ENCODE measurements around the gene CDH13. TPM values are rescaled to one million over a fixed set of nuclear protein-coding genes. Genes with fewer than 3 reads are reported as not detected.

CDH13 gene
- total RNA-seq, 2 donors from 2014 or later: 2.9 TPM; not detected in 1

GRCh38 chr16:82629441-82630027 lies 2.8 kb downstream of the CDH13 start:
- no peak overlapping the region for H3K4me3 ChIP-seq
- H3K9me3 ChIP-seq: no peaks in the 10 kb centered on the region
- TF ChIP-seq POLR2A (IDR thresholded peaks at IDR 0.05): no peak
- TF ChIP-seq CTCF (IDR thresholded peaks at IDR 0.05): no peak
- no peak for DNase-seq
- intact Hi-C loops (cut with DNase I): no loop called here
- ATAC-seq: no peak
- 31 to 36% methylated on average over 8 of the region's 8 CpGs for WGBS, 2 donors
- no peak overlapping the region for H3K27ac ChIP-seq
- H3K27me3 ChIP-seq: peaks cover 0 to 22% of the 10 kb centered on the region in 2 donors
- H3K36me3 ChIP-seq (replicated peaks in 1 of 2; ENCODE audit: insufficient read depth in 1 of 2, low read depth in 2 of 2): no peaks in the 10 kb centered on the region
- H3K4me1 ChIP-seq: peaks cover 14% of the 10 kb centered on the region

- Histone ChIP-seq H3K4me3 (no peak overlapping the region), H3K9me3 (no peaks in the 10 kb centered on the region), H3K27ac (no peak overlapping the region), H3K27me3 (peaks cover 0 to 22% of the 10 kb centered on the region in 2 donors), H3K36me3 (replicated peaks in 1 of 2; ENCODE audit: insufficient read depth in 1 of 2, low read depth in 2 of 2) (no peaks in the 10 kb centered on the region), H3K4me1 (peaks cover 14% of the 10 kb centered on the region)
- TF ChIP-seq CTCF (IDR thresholded peaks at IDR 0.05): no peak
- ATAC-seq: no peak
- intact Hi-C loops (cut with DNase I): no loop called here
- 35 to 64% methylated on average over 2 of the region's 2 CpGs for WGBS, 2 donors
- DNase-seq: no peak
These were observed 3.5 kb downstream of the CDH13 start for GRCh38 chr16:82630219-82630618.

GRCh38 chr16:82630688-82631087 lies 3.9 kb downstream of the CDH13 start:
- TF ChIP-seq POLR2A (IDR thresholded peaks at IDR 0.05): no peak
- no peak for TF ChIP-seq CTCF (IDR thresholded peaks at IDR 0.05)
- no peak overlapping the region for H3K4me3 ChIP-seq
- intact Hi-C loops (cut with DNase I): no loop called here
- H3K27ac ChIP-seq: no peak overlapping the region
- H3K27me3 ChIP-seq: peaks cover 0 to 20% of the 10 kb centered on the region in 2 donors
- DNase-seq: no peak
- no peaks in the 10 kb centered on the region for H3K9me3 ChIP-seq
- peaks cover 14% of the 10 kb centered on the region for H3K4me1 ChIP-seq
- no peaks in the 10 kb centered on the region for H3K36me3 ChIP-seq (replicated peaks in 1 of 2; ENCODE audit: insufficient read depth in 1 of 2, low read depth in 2 of 2)
- no peak for ATAC-seq
- WGBS, 2 donors: 42 to 50% methylated on average over 3 of the region's 3 CpGs

- H3K4me1 ChIP-seq: peaks cover 11% of the 10 kb centered on the region
- TF ChIP-seq POLR2A (IDR thresholded peaks at IDR 0.05) (no peak), CTCF (IDR thresholded peaks at IDR 0.05) (no peak)
- ATAC-seq (no peak), DNase-seq (no peak)
- H3K27ac ChIP-seq: no peak overlapping the region
- H3K27me3 ChIP-seq: peaks cover 0 to 9% of the 10 kb centered on the region in 2 donors
- intact Hi-C loops (cut with DNase I): no loop called here
- WGBS, 2 donors: 64% methylated on average over 10 of the region's 10 CpGs
- H3K4me3 ChIP-seq: no peak overlapping the region
- no peaks in the 10 kb centered on the region for H3K9me3 ChIP-seq
- no peaks in the 10 kb centered on the region for H3K36me3 ChIP-seq (replicated peaks in 1 of 2; ENCODE audit: insufficient read depth in 1 of 2, low read depth in 2 of 2)
These were observed 5.2 kb downstream of the CDH13 start for GRCh38 chr16:82631701-82632685.

Data from body of pancreas (tissue), 4 donors.